DMS 273 (cell line): Measurements from ENCODE around the gene CPNE5.

ENCODE experiments used
- DNase-seq: peaks from one replicate; lab custom pipeline; 2025; ENCODE audit not compliant: unreplicated experiment; lab: John Stamatoyannopoulos, UW

CPNE5 gene

DNA sequence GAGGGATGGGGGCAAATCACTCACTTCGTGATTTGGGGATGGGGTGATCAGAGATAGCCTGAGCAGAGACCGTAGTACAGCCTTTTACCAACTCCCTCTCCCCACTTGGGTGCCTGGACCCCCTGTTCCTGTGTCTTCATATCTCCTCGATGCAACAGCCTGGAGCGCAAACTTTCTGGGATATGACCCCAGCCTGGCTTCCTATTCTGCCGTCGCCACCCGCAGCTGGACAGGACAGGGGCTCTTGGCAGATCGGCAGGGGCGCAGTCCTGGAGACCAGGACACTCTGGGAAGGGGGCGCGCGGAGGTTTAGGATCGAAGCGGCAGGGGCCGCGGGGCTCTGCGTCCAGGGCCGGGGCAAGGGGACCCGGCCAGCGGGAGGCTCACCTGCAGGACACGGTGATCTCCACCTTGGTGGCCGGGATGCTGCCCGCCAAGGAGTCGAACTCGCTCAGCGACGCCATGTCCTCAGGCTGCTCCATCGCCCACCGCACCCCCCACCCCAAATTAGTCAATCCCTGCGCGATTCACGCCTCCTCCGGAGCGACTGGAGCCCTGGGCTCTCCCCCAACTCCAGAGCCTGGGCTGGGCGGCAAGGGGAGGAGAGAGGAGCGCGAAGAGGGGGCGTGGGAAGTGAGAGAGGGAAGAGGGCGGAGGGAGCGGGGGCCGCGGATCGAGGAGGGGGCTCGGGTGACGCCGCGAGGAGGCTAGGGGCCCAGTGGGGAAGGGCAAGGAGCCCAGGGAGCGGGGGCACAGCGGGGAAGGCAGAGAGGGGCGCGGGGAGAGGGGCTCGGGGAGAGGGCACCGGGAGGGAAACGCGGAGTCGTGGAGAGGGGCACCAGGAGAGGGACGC, at the start of gene CPNE5:
CPNE5 (minus strand) TSS at position 549 of the 853 bp plus-strand sequence; CDS start at position 482, 67 bp downstream.
- DNase-seq: peak; percentile 53

- no peak for DNase-seq
Measured at GRCh38 chr6:36888115-36888643, 48.9 kb upstream of the CPNE5 start.

- DNase-seq: no peak
Measured at GRCh38 chr6:36886950-36887618, 47.8 kb upstream of the CPNE5 start.

- peak; percentile 100 for DNase-seq
Measured at GRCh38 chr6:36885461-36886401, 46.5 kb upstream of the CPNE5 start, which contains the start of gene C6orf89. TSS of gene C6orf89 (plus strand) at chr6:36885952. CDS start at chr6:36899445, 13,493 bp downstream.

GRCh38 chr6:36884610-36885009, 45.4 kb upstream of the CPNE5 start:
- no peak for DNase-seq

DNA sequence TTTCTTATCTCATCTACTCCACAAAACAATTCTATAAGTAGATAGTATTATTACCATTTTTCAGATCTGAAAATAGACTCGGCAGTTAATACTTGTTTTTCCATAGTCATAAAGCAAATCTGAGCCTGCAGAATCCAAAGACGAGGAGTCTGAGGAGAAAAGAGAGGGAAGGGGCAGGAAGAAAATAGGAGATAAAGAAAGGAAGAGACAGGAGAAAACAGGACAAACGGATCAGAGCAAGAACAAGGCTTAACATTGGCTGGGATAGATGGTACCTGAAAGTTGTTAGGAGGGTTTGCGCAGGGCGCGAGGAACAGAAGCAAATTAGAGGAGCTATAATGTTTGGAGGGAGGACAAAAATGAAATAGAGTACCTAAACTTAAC, 36.0 kb upstream of the CPNE5 start:
- no peak for DNase-seq

DNA sequence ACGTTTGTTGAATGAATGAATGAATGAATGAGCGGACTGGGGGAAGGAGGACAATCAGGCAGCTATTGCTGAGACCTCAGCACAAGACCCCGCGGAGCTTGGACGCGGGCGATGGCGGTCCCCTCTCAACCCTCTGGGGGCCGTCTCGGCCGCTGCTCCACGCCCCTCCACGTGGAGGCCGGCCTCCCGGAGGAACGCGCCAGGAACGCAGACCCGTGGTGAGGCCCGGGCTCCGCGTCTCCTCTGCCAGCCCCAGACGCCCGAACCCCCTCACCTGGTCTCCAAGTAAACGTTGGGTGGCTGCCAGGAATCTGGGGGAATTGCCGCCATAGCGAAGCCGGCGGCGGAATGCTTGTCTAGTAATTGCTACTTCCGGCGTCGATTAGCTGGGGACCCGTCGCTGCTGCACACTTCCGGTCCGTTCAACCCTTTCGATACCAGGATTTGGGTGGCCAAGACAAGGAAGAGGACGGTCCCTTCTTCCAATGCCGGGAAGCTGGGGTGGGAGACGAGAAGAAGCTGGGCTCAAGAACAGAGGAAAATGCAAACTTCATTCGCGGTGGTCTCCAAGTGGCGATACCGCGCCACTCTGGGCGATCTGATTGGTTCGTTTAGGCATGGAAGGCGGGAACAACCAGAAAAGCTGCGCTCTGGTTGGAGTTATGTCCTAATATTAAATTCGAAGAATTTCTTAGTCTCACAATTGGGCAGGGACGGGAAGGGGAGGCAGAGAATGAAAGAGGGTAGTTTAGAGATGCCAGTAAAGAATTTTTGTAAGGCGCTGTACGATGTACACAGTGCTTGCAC, 35.4 kb upstream of the CPNE5 start, which contains the start of gene PPIL1:
PPIL1 (minus strand) TSS at position 361 of the 807 bp plus-strand sequence; CDS start at position 330, 31 bp downstream.
- DNase-seq: peak; percentile 98

GRCh38 chr6:36873612-36874442, 34.6 kb upstream of the CPNE5 start:
- peak; percentile 54 for DNase-seq

DNA sequence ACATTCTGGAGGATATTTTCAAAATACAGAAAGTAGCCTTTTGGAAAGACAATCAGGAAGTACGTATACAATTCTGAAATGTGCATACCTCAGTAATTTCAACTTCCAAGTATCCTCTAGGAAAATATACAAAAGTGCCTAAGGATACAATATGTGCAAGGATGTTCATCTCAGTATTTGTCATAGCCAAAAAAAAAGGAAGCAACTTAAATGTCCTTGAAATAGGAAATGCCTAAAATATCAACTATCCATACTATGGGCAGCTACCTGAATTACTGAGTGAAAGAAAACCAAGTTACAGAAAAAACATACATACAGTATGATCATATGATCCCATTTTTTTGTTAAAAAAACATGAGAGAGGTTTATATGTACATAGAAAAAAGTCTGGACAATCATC, 33.9 kb upstream of the CPNE5 start:
- no peak for DNase-seq

DNA sequence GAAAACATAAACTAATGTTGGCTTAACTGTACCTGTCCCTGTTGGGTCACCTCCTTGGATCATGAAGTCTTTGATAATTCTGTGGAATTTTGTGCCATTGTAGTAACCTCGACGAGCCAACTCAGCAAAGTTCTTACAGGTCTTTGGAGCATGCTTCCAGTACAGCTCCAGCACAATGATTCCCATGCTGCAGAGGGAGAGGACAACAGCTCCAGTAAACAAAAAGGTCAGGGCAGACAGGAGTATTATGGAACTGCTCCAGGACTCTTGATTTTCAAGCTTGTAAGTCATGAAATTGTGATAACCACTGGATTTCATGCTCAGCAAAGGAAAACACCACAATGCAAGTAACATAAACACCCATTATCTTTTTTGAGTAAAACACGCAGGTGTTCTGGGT, 32.4 kb upstream of the CPNE5 start:
- no peak for DNase-seq

GRCh38 chr6:36867471-36868224, 28.4 kb upstream of the CPNE5 start:
- no peak for DNase-seq

DNA sequence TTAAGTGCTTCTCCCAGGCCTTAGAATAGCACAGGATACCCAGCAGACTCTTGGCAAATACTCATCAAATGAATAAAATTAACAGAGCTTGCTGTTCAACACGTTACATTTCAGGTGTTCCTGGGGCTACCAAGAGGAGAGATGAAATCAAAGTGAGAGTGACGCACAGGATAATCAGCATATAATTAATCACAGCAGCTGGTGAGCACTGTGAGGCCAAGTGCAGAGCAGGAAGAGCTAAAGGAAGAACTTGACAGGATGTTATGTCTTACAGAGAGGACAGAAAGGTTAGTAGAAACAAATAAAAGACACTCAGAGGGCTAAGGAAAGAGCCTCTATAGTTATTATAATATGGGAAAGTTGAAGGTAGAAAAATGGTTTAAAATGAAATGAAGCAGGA, 26.6 kb upstream of the CPNE5 start:
- no peak for DNase-seq

DNA sequence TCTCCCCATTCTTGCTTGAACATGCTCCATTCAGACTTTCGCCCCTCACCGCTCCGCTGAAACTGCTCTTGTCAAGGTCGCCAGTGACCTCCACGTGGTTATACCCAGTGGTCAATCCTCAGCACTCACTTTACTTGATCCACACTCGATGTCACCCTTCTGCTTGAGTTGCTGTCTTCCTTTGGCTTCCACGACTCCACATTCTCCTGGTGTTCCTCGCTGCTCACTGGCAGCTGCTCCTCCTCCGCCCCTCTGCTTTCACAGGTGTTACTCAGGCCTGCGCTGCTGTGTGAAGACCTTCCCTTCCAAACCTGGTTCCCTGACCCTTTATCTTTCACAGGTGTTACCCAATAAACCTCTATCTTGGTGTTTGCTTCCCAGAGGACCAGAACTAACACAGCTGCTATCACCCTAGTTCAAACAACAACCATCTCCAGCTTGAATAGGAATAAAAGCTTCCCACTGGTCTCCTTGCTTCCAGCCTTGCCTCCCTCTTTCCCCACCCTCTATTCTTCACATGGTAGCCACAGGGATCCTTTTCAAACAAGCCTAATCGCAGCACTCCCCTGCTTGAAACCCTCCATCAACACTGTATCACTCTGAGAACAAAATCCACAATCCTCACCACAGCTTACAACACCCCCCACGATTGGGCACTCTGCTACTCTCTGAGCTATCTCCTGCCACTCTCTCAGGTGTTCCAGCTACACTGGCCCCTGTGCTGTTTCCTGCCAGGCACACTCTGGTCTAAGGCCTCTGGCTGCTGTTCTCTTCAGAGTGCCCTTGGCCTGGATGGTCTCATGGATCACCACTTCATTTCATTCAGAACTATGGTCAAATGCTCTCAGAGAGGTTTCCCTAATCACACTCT, 24.7 kb upstream of the CPNE5 start:
- no peak for DNase-seq

GRCh38 chr6:36862848-36863382, 23.7 kb upstream of the CPNE5 start:
- DNase-seq: no peak

- no peak for DNase-seq
Measured at GRCh38 chr6:36862164-36862847, 23.1 kb upstream of the CPNE5 start.

- DNase-seq: no peak
Measured at GRCh38 chr6:36860126-36860525, 20.9 kb upstream of the CPNE5 start.
